ENCODE data around the gene PPOX.
A peak's percentile ranks its signal among the peaks of the same experiment; 100 is the strongest.

DNA sequence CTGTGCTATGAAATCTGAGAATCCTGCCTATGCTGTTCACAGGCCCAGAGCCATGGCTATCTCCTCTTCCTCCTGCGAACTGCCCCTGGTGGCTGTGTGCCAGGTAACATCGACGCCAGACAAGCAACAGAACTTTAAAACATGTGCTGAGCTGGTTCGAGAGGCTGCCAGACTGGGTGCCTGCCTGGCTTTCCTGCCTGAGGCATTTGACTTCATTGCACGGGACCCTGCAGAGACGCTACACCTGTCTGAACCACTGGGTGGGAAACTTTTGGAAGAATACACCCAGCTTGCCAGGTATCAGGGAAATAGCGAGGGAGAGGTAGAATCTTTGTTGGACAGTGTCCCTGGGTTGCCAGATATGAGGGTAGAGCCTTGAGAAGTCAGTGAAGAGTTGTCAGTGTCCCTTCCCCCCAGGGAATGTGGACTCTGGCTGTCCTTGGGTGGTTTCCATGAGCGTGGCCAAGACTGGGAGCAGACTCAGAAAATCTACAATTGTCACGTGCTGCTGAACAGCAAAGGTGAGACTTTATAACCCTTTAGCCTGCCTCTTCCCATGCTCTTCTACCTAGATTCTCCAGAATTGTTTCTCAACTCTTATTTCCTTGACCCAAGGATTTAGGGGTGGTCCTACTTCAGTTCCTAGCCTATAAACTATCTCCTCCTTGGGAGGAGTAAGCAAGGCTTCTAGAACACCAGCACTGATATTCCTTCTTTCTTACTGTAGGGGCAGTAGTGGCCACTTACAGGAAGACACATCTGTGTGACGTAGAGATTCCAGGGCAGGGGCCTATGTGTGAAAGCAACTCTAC lies 46.9 kb upstream of the PPOX start:
- TF ChIP-seq, protein P1, sequence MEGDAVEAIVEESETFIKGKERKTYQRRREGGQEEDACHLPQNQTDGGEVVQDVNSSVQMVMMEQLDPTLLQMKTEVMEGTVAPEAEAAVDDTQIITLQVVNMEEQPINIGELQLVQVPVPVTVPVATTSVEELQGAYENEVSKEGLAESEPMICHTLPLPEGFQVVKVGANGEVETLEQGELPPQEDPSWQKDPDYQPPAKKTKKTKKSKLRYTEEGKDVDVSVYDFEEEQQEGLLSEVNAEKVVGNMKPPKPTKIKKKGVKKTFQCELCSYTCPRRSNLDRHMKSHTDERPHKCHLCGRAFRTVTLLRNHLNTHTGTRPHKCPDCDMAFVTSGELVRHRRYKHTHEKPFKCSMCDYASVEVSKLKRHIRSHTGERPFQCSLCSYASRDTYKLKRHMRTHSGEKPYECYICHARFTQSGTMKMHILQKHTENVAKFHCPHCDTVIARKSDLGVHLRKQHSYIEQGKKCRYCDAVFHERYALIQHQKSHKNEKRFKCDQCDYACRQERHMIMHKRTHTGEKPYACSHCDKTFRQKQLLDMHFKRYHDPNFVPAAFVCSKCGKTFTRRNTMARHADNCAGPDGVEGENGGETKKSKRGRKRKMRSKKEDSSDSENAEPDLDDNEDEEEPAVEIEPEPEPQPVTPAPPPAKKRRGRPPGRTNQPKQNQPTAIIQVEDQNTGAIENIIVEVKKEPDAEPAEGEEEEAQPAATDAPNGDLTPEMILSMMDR (IDR thresholded peaks at IDR 0.05; ENCODE audit: low read length), result peak; percentile 52
- TF ChIP-seq EZH2 (IDR thresholded peaks at IDR 0.05; ENCODE audit: borderline replicate concordance, low read length), result no peak

All from OCI-LY1 (cell line).